ENCODE measurements around the gene LIPC.

Gene LIPC

GRCh38 chr15:58406811-58407210, 25.0 kb upstream of the LIPC start:
- DNase-seq (ENCODE audit: low spot score) = no peak

- DNase-seq (ENCODE audit: low spot score) = no peak
Observed at GRCh38 chr15:58407236-58407775, 24.5 kb upstream of the LIPC start.

- DNase-seq (ENCODE audit: low spot score) = no peak
Observed at GRCh38 chr15:58407778-58408177, 24.0 kb upstream of the LIPC start.

GRCh38 chr15:58409861-58410260, 21.9 kb upstream of the LIPC start:
- peak; percentile 20 for DNase-seq (ENCODE audit: low spot score)

- DNase-seq (ENCODE audit: low spot score) = peak; percentile 79
Observed at GRCh38 chr15:58410353-58410752, 21.4 kb upstream of the LIPC start.

- DNase-seq (ENCODE audit: low spot score) = no peak
Observed at GRCh38 chr15:58413253-58413652, 18.5 kb upstream of the LIPC start.

- DNase-seq (ENCODE audit: low spot score) = no peak
Observed at GRCh38 chr15:58415636-58416035, 16.2 kb upstream of the LIPC start.

GRCh38 chr15:58416963-58417362, 14.8 kb upstream of the LIPC start:
- no peak for DNase-seq (ENCODE audit: low spot score)

- no peak for DNase-seq (ENCODE audit: low spot score)
Observed at GRCh38 chr15:58418135-58418534, 13.7 kb upstream of the LIPC start.

GRCh38 chr15:58419803-58420524, 11.8 kb upstream of the LIPC start:
- no peak for DNase-seq (ENCODE audit: low spot score)

GRCh38 chr15:58420579-58421043, 11.2 kb upstream of the LIPC start:
- no peak for DNase-seq (ENCODE audit: low spot score)

GRCh38 chr15:58423205-58423604, 8.6 kb upstream of the LIPC start:
- no peak for DNase-seq (ENCODE audit: low spot score)

GRCh38 chr15:58423831-58424608, 7.8 kb upstream of the LIPC start:
- peak; percentile 62 for DNase-seq (ENCODE audit: low spot score)

- DNase-seq (ENCODE audit: low spot score) = no peak
Observed at GRCh38 chr15:58424722-58425121, 7.1 kb upstream of the LIPC start.

GRCh38 chr15:58425185-58425584, 6.6 kb upstream of the LIPC start:
- no peak for DNase-seq (ENCODE audit: low spot score)

GRCh38 chr15:58425834-58426233, 6.0 kb upstream of the LIPC start:
- no peak for DNase-seq (ENCODE audit: low spot score)

GRCh38 chr15:58426501-58426900, 5.3 kb upstream of the LIPC start:
- DNase-seq (ENCODE audit: low spot score) = no peak

- DNase-seq (ENCODE audit: low spot score) = no peak
Observed at GRCh38 chr15:58427987-58428386, 3.8 kb upstream of the LIPC start.

GRCh38 chr15:58430224-58430787, 1.5 kb upstream of the LIPC start:
- no peak for DNase-seq (ENCODE audit: low spot score)

GRCh38 chr15:58432401-58432800, 610 bp downstream of the LIPC start:
- DNase-seq (ENCODE audit: low spot score) = no peak

- DNase-seq (ENCODE audit: low spot score) = peak; percentile 42
Observed at GRCh38 chr15:58433597-58434333, 2.0 kb downstream of the LIPC start.

GRCh38 chr15:58434334-58434875, 2.6 kb downstream of the LIPC start:
- DNase-seq (ENCODE audit: low spot score) = no peak

All from GM03348 (cell line).